ENCODE results near the gene RAB6A.

- TF ChIP-seq POLR2A (IDR thresholded peaks at IDR 0.05; ENCODE audit: low read length): no peak
- no peak for TF ChIP-seq GATA1 (IDR thresholded peaks at IDR 0.05; ENCODE audit: low read depth, low read length)
Observed at GRCh38 chr11:73743045-73743444, 17.8 kb downstream of the RAB6A start.
